DMS153 treated with DMSO at 0.1 percent for 48 hours (cell line): Measurements from ENCODE around the gene GCGR.
A peak's percentile ranks its signal among the peaks of the same experiment; 100 is the strongest.
"Not testable (repeated sequence)": the region's sequence is repeated elsewhere in the genome, so short reads cannot be mapped to it uniquely, and the experiment has no call there.

Experiments used
- DNase-seq: peaks from one replicate; lab custom pipeline; 2025; ENCODE audit not compliant: unreplicated experiment; lab: John Stamatoyannopoulos, UW

Gene GCGR

DNA sequence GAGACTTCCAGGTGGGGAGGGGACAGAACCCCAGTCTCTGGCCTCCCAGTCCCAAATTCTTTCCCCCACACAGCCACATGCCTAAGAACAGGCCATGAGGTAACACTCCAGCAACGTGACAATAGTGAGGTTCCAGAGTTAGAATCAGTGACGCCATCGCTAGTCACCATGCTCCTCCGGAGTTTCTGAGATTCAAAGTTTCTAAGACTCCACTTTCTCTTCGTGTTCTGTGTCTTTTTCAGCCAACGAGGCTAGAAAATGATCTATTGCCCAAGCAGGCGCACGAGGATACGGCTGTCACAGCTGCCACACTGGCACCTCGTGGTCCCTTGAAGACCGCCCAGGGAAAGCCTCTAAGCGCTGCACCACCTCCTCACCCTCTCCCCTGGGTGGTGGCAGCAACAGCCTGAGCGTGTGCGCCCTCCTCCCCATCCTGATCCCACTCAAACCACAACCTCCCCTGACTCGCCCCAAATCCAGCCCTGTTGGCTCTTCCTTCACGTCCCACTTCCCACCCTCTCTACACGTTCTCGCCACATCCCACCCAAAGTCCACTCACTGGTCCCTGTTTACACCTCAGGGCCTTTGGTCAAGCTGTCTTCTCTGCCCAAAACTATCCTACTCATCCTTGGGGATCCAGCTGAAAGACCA, 28.1 kb downstream of the GCGR start:
- no peak for DNase-seq

DNA sequence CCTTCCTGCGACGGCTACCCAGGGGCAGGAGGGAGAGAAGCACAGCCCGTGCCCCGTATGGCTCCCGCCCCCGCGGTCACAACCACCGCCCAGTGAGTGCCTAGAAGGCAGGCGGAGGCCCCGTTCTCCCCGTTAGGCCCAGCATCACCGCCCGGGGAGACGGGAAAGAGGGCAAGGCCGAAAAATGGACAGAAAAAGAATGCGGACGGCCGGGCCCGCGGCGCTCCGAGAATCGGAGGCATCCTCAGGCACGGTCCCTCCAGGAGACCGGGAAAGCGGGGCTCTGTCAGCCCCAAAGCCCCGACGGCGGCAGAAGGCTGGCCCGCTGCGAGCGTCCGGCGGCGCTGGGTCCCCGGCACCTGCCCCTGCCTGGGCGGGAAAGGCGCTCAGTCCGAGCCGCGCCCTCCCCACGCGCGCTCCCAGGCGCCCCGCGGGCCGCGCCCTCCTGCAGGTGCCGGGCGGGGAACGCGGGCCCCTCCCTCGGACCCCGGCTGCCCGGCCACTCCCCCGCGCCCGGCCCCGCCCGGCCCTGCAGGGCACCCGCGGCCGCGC, 28.7 kb downstream of the GCGR start:
- no peak for DNase-seq

DNA sequence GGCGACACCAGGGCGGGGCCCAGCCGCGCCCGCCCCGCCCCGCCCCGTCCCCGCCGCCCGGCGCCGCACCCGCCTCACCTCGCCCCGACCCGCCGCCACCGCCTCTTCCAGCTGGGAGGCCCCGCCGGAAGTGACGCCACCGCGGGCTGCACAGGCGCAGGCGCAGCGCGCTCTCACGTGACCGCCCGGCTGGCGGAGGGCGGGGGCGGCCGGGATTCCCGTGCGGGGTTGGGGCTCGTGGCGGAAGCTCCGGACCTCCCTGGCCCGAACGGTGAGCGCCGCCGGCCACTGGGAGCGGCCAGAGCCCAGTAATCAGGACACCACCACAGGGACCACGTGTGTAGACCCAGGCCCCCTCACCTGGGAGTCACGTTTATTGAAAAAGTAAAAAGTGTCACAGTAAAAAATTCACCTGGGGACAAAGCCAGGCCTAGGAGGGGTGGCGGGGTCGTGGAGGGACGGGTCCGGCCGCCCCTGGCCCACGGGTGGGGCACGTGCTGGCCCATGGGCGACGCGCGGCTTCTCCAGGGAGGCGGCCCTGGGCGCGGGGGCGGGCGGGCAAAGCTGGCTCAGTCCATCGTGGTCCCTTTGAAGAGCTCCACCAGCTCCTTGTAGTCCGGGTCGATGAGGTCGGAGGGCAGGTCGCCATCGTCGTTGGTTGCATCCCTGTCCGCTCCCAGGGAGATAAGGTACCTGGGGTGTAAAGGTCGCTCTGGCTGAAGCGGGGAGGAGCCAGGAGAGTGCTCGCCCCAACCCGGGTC, 29.4 kb downstream of the GCGR start, which contains the start of gene MCRIP1:
Gene MCRIP1, minus strand, starts transcription at position 132 of the 761 bp plus-strand sequence. CDS start 8,785 bp downstream, outside the sequence.
- DNase-seq: peak; percentile 80

DNA sequence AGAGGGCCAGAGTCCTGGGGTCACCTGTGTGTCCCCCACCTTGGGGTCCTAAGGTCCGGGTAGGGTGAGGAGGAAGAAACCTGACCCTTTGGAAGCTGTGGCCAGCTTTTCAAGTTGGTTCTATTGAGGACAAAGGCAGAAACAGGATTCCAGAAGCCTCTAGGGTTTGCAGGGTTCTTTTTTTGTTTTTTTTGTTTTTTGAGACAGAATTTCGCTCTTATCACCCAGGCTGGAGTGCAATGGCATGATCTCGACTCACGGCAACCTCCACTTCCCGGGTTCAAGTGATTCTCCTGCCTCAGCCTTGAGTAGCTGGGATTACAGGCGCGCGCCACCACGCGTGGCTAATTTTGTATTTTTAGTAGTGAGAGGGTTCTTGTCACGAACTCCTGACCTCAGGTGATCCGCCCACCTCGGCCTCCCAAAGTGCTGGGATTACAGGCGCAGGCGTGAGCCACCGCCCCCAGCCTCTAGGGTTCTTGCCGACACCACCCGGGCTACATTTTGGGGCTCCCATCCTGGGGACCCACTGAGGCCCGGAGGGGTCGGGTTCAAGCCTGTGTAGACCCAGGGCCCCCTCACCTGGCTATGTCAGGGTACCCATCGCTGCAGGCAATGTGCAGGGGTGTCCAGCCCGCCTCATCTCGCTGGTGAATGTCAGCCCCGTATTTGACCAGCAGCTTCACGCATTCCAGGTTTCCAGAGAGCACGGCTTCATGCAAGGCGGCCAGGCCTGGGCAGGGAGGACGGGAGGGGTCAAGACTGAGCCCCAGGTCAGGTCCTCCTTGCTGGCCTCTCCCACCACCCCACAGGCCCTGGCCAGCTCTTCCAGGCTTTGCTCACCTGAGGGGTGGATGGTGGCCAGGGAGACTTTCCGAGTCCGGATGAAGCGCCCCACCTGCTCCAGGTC, 30.2 kb downstream of the GCGR start:
- DNase-seq: no peak

DNA sequence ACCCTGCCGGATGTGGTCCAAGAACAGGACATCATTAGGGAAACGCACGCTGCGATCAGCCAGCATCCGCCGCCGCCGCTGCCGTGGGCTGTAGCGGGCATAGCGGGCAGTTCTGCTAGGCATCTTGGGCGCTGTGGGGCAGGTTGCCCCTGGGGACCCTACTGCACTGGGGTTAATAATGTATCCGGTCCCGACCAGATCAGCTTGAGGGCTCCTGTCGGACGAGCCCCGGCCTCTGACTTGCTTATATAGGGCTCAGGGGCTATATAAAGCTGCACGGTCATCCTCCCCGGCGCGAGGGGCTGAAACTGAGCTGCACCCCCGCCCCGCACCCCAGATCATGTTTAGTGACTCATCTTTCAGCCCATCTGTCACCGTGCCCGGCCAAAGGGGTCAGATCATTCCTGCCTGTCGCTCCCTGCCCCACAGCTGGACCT, 30.9 kb downstream of the GCGR start, which contains the start of gene PPP1R27:
Gene PPP1R27, minus strand, starts transcription at position 220 of the 437 bp plus-strand sequence. Its CDS starts 97 bp downstream, at position 123.
- no peak for DNase-seq

DNA sequence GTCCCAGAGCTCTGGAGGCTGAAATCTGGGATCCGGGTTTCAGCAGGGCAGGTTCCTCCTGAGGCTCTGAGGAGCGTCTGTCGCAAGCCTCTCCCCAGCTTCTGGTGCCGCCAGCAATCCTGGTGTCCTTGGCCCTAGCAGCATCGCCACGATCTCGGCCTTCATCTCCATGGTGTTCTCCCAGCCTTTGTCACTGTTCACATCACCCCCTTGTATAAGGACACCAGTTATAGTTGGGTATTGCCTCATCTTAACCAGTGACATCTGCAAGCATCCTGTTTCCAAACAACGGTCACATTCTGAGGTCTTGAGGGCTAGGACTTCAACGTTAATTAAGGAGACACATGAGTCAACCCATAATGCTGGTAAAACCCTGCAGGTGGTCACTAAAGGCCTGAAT, 33.7 kb downstream of the GCGR start:
- DNase-seq: no peak

DNA sequence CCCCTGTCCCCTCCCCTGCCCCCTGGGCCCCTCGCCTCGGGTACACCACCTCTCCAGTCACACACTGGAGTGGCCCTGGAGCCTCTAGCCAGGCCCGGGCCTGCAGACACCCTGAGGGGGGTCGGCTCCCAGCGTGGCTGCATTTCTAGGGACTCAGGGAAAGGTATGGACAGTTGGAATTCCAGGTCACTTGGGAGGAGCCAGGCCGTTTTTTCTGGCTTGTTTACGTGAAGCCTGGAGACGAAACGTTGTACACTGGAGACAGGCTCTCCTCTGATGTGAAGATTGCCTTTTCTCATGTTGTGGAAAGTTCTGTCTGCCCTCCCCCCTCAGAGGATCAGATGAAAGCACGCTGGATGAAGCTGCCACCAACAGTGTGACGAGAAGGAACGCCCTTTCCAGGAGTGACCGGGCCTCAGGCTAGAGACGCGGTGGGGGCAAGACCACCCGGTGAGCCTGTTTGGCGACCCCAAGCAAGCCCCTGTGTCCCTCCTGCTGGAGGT, 34.9 kb downstream of the GCGR start:
- no peak for DNase-seq

DNA sequence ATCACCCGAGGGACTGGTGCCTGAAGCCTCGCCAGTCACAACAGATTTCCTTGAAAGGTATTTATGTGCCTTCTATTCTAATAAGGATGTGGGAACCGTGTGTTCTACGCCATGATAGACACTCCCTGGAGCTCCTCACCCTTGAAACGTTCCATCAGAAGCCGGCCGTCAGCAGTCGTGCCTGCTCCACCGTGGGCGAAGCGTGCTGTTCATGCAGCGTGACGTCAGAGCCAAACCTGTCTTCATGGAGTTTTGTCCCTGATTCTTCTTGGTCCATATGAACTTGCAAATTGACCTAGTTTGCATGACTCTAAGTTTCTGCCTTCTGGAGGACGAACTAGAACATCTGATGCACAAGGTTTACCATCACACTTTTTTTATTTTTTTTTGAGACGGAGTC, 35.4 kb downstream of the GCGR start:
- DNase-seq: no peak

DNA sequence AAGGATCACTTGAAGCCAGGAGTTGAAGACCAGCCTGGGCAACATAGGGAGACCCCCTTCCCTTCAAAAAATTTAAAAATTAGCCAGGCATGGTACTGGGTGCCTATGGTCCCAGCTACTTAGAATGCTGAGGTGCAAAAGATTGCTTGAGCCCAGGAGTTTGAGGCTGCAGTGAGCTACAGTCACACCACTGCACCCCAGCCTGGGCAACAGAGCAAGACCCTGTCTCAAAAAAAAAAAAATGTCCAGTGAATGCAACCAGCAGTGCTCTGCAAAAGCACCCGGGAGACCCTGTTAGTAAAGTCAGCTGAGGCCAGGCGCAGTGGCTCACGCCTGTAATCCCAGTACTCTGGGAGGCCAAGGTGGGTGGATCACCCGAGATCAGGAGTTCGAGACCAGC, 36.1 kb downstream of the GCGR start:
- not testable (repeated sequence) for DNase-seq

DNA sequence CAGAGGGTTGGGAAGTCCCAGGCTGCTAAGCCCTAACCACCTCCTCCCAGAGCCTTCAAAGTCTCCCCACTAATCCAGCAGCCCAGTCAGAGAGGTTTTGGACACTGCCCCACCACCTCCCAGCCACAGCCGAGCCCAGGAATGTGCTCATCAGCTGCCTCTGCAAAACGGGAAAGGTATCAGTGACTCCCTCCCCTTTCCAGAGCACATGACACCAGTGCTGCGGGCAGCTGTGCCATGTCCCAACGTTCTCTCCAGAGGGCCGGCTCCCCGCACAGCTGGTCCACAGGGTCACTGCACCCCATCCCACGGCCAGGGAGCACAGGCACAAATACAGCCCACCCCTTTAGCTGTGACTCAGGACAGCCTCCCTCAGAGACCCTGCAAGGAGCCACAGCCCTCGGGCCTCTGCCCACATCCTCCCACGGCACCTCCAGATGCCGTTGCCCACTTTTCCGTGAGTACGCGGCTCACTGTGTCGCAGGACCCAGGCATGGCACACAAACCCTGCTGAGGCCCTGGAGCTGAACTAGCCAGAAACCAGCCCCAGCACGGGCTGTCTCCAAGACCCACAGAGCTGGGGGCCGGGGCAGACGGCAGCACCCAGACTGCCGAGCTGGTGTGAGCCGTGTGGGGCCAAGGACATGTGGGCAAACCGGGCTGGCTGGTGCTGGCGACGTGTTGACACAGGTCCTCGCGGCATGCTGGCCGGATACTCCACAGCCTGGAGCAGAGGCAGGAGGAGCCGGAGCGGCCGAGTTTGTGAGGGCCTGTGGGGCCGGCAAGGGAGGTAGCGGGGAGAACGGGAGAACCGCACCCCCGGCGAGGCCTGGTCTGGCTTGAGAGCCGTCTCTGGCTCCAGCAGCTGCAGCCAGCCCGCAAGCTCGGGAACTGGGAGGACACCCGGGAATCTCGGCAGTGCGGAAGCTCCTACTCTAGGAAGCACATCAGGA, 37.2 kb downstream of the GCGR start:
- DNase-seq: no peak

DNA sequence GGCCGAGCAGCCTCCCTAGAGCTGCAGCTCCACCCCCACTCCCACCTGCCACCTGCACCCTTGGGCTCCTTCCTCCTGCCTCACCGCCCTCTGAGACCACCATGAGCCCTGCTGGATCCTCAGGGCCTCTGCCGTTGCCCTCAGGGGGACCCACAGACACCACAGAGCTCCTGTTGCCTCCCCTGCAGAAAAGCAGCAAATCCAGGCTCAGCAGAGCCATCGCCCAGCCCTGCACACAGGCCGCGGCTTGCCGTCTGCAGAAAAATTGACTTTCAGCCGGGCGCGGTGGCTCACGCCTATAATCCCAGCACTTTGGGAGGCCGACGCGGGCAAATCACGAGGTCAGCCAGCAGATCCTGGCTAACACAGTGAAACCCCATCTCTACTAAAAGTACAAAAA, 37.9 kb downstream of the GCGR start:
- DNase-seq: no peak

DNA sequence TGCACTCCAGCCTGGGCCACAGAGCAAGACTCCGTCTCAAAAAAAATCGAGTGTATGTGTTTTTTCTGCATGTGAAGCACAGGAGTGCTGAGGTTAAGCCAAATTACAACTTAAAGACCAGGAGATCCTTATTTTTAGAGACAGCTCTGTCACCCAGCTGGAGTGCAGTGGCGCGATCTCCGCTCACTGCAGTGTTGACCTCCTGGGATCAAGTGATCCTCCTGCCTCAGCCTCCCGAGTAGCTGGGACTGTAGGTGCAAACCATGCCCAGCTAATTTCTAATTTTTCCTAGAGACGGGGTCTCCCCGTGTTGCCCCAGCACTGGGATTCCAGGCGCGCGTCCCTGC, 38.4 kb downstream of the GCGR start:
- no peak for DNase-seq

DNA sequence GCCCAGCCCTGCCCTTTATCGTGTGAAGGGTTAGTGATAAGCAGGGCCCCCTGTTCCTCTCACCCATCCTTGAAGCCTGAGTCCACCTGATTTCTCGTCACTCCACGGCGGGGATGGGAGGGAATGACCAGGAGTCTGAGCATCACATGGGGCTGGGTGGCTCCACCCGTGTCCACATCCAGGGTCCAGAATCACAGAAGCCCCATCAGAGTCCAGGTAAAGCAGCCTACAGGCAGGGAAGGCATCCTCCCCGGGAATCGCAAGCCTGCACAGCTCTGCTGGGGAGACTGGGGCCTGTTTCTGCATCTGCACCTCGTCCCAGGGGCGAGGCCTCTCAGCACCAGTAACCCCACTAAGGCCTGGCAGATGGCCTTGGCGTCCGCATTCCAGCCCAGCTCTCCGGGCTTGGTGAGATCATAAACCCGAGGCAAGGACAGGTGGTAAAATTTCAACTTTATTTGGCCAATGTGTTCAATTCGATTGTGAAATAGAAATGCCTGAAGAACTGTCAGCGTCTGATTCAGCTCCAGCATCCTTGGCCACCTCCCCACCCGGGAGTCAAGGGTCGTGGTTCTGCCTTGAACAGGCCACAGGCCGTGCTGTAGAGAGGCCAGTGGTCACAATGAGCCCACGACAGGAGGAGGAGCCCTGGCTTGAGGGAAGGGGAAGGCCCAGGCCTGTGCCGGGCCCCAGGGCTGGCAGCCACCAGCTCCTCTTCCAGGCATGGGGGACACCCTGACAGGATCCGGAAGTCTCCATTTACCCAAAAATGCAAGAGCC, 39.0 kb downstream of the GCGR start:
- no peak for DNase-seq

DNA sequence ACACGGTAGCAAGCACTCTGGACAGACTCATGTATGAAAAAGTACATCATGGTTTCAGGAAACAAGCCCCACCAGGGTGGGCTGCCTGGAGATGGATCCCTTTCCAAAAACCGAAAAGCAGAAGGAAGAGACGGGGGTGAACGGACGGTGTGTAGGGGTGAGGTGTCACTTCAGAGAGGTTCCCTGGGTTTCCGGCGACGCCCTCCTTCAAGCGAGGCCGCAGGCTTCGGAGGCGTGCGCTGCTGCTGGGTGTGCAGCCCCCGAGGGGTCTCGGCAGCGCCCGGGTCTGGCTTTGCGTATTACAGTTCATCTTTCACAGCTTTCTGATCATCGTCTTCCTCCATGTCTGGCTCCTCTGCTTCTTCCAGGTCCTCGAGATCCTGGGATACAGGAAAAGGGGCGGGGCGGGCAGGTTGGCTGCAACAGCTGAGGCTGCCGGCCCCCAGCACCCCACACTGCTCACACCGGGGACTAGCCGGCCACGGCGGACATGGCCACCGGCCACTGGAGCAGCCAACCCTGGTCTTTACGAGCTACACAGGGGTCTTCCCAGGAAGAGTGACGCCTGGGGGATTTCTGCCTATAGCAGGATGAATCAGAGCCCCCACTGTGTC, 39.9 kb downstream of the GCGR start:
- DNase-seq: no peak

DNA sequence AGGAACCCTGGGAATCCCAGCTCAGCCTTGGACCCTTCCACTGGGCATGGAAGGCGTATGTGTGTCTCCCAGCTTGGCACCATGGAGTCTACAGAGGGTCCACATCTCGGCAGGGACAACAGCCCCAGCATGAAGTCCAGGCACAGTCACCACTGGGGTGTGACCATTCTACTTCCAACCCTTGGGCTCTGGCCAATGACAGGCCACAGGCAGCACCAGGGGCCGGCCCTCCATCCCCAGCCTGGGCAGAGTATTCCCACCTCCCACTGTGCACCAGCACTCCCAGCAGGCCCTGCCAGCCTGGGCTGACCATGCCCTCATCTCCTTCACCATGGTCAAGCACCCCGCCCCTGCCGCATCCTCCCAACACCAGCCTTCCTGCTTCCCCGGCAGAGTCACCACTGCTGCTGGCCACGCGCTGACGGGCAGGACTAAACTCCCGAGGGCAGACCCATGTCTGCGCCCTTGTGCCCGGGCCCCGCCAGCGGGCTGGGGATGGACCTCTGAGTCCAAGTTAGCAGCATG, 40.4 kb downstream of the GCGR start:
- no peak for DNase-seq

DNA sequence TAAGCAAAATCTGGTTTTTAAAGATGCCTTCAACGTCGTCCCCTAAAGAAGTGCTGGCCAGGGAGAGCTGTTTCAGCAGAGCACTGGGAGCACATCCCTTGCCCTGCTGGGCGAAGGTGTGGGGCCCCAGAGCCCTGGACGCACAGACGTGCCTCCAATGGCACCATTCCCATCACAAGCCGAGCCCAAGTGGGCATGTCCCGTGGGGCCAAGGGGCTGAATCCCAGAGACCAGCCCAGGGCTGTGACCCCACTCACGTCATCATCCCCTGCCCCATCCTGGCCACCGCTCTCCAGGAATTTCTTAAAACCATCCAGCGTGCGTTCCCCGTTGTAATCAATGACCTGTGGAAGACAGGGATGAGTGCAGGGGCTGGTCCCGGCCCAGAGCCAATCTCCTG, 40.9 kb downstream of the GCGR start:
- DNase-seq: no peak

DNA sequence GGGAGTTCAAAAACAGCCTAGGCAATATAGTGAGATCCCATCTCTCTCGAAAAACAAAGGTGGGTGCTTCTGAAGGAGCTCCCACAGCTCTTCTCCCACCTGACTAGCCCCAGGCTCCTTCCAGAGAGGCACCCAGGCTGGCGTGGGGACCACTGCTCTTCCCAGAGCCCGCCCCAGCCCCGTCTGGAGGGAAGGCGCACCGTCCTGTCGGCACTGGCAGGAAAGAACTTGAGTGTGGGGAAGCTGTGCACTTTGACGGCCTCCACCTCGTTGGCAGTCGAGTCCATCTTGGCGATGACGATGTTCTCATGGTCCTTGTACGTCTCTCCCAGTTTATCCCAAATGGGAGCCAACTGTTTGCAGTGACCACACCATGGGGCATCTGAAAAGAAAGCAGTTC, 41.4 kb downstream of the GCGR start:
- no peak for DNase-seq
